Left kidney (tissue), 2 donors: Measurements from ENCODE around the gene NCBP2L. TPM values are rescaled to one million over a fixed set of nuclear protein-coding genes. Genes with fewer than 3 reads are reported as not detected.

Experiments
- DNase-seq: peaks from one replicate; pipeline ENCODE4 v3.0.0-alpha.2; 2013
- polyA plus RNA-seq: library from polyadenylated mRNA; unstranded; fragments of 120-200 nt; gene quantifications from one replicate; pipeline ENCODE4 v1.2.1, GENCODE V29; 2013; ENCODE audit not compliant: insufficient read length

The NCBP2L gene
- polyA plus RNA-seq, 1 donor = not detected

GRCh38 chrX:107752714-107753113 lies 24.8 kb upstream of the NCBP2L start:
- no peak for DNase-seq

- DNase-seq = no peak
These were observed 24.3 kb upstream of the NCBP2L start for GRCh38 chrX:107753187-107753586.

GRCh38 chrX:107755721-107756120 lies 21.8 kb upstream of the NCBP2L start:
- no peak for DNase-seq

- no peak for DNase-seq
These were observed 19.2 kb upstream of the NCBP2L start for GRCh38 chrX:107758231-107758766.

GRCh38 chrX:107760304-107761077 lies 17.0 kb upstream of the NCBP2L start:
- DNase-seq = no peak

GRCh38 chrX:107763647-107764046 lies 13.9 kb upstream of the NCBP2L start:
- no peak for DNase-seq

GRCh38 chrX:107764845-107765608 lies 12.5 kb upstream of the NCBP2L start:
- DNase-seq = no peak

- DNase-seq = no peak
These were observed 10.9 kb upstream of the NCBP2L start for GRCh38 chrX:107766470-107767150.

GRCh38 chrX:107768051-107768450 lies 9.5 kb upstream of the NCBP2L start:
- DNase-seq = no peak

- no peak for DNase-seq
These were observed 7.8 kb upstream of the NCBP2L start for GRCh38 chrX:107769581-107770317.

- no peak for DNase-seq
These were observed 4.3 kb upstream of the NCBP2L start for GRCh38 chrX:107773206-107773605.

- DNase-seq = no peak
These were observed 3.6 kb upstream of the NCBP2L start for GRCh38 chrX:107773906-107774435.

GRCh38 chrX:107775000-107775733 lies 2.4 kb upstream of the NCBP2L start:
- no peak for DNase-seq

GRCh38 chrX:107775734-107776511 lies 1.6 kb upstream of the NCBP2L start, which contains the start of gene TSC22D3:
TSC22D3 (minus strand) TSS chrX:107775787; CDS start chrX:107775419, 368 bp downstream.
- DNase-seq = peak; percentile 57

GRCh38 chrX:107776649-107777535 lies 641 bp upstream of the NCBP2L start:
- peak; percentile 83 for DNase-seq

GRCh38 chrX:107780525-107780924 lies 3.0 kb downstream of the NCBP2L start:
- no peak for DNase-seq

- DNase-seq = no peak
These were observed 10.3 kb downstream of the NCBP2L start for GRCh38 chrX:107787827-107788226.

GRCh38 chrX:107804427-107804826 lies 26.9 kb downstream of the NCBP2L start:
- no peak for DNase-seq

GRCh38 chrX:107805179-107805578 lies 27.6 kb downstream of the NCBP2L start:
- no peak for DNase-seq
